BJ (cell line): Measurements from ENCODE around the gene FREY1. TPM values are rescaled to one million over a fixed set of nuclear protein-coding genes. Genes with fewer than 3 reads are reported as not detected.

Source experiments
- CTCF ChIA-PET: fragments of 350-600 bp; formaldehyde crosslinking; extraction: SDS; loops from one replicate; lab custom pipeline; 2021; ENCODE audit warnings: antibody characterized with exemption, inconsistent platforms; lab: Yijun Ruan, JAX
- POLR2A ChIA-PET: fragments of 300-600 bp; sonication (Branson Sonifier 250); formaldehyde crosslinking; extraction: SDS; loops from one replicate; lab custom pipeline; 2021; ENCODE audit warnings: antibody characterized with exemption; lab: Charles Lee
- DNase-seq: peaks from one replicate; pipeline ENCODE4 v3.0.0-alpha.2; 2011; ENCODE audit warnings: low read depth
- H3K27me3 ChIP-seq: 2 replicates; pipeline ENCODE4 v1.6.0; 2011; ENCODE audit warnings: low read length; ENCODE audit not compliant: control insufficient read depth, insufficient read depth
- H3K36me3 ChIP-seq: 2 replicates; pipeline ENCODE4 v1.5.1; 2011; ENCODE audit warnings: low read length; ENCODE audit not compliant: control insufficient read depth, insufficient read depth
- H3K4me3 ChIP-seq: 2 replicates; pipeline ENCODE4 v1.5.1; 2011; ENCODE audit warnings: low read depth, mild to moderate bottlenecking, control low read depth, low read length
- polyA plus RNA-seq: library from polyadenylated mRNA; depleted of rRNA; stranded (reverse); fragments of >200 nt; gene quantifications from 2 replicates; pipeline ENCODE4 v1.2.3, GENCODE V29; 2011
- TF ChIP-seq, protein P1 (sequence below): IDR thresholded peaks from 2 replicates; pipeline ENCODE4 v1.5.1; 2011; ENCODE audit warnings: low read depth, mild to moderate bottlenecking, control low read depth, inconsistent platforms, low read length, moderate library complexity; ENCODE audit not compliant: insufficient read depth

The FREY1 gene
- polyA plus RNA-seq, 1 experiment: 0.33 TPM

DNA sequence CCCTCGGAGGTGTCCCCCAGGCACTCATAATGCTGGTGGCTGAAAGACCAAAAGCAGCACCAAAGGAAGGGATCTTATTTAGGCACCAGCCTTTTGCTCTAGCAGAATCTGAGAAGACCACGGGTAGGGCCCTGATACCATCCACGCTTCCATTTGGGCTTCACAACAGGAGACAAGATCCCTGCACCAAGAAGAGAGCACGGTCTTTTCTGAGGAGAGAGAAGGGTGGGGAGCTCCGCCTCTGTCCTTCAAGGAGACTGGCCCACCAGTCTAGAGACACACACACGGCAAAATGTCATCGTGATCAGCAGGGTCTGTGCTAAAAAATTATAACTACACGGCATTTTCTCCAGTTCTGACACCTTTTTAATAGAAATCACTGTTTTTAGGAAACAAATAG, 25.1 kb upstream of the FREY1 start:
- ChIA-PET POLR2A (no interaction called here), CTCF (interaction anchor here (2.1 to 2.3 kb wide), 2 partner anchors 59 to 90 kb away, joined by 5 to 6 read pairs; no protein-coding TSS in a partner anchor)

DNA sequence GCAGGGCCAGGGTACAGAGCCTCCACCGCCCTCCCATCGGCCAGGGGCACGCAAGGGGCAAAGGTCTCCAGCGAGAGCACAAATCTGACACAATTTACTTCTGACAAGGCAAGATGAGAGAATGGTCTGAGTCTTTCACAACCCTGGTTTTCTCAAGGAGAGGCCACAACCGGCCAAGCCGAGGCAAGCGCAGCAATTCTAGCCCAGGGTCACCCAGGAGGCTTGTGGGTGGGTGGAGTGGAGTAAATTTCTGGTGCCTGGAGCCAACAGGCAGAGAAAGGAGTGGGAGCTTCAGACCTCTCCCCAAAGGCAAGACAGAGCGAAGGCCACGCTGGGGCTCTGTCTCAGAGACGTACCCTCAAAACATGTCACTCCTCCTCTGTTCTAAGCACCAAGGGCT, 24.7 kb upstream of the FREY1 start:
- DNase-seq: no peak
- H3K36me3 ChIP-seq: peaks cover 37% of the 10 kb centered on the region
- TF ChIP-seq, protein P1, sequence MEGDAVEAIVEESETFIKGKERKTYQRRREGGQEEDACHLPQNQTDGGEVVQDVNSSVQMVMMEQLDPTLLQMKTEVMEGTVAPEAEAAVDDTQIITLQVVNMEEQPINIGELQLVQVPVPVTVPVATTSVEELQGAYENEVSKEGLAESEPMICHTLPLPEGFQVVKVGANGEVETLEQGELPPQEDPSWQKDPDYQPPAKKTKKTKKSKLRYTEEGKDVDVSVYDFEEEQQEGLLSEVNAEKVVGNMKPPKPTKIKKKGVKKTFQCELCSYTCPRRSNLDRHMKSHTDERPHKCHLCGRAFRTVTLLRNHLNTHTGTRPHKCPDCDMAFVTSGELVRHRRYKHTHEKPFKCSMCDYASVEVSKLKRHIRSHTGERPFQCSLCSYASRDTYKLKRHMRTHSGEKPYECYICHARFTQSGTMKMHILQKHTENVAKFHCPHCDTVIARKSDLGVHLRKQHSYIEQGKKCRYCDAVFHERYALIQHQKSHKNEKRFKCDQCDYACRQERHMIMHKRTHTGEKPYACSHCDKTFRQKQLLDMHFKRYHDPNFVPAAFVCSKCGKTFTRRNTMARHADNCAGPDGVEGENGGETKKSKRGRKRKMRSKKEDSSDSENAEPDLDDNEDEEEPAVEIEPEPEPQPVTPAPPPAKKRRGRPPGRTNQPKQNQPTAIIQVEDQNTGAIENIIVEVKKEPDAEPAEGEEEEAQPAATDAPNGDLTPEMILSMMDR: no peak
- H3K27me3 ChIP-seq: no peaks in the 10 kb centered on the region
- ChIA-PET POLR2A (no interaction called here), CTCF (interaction anchor here (2.1 to 2.3 kb wide), 2 partner anchors 58 to 89 kb away, joined by 5 to 6 read pairs; no protein-coding TSS in a partner anchor)
- H3K4me3 ChIP-seq: no peak overlapping the region

More for the DNA sequence above, 25.1 kb upstream of the FREY1 start:
- Histone ChIP-seq H3K27me3 (no peaks in the 10 kb centered on the region), H3K4me3 (no peak overlapping the region), H3K36me3 (peaks cover 37% of the 10 kb centered on the region)
- DNase-seq: no peak
- TF ChIP-seq, protein P1: no peak

- TF ChIP-seq, protein P1: no peak
- no peak for DNase-seq
- 0 out of 2 replicates have a peak, but pooled peaks cover under 1% of the 10 kb centered on the region for H3K27me3 ChIP-seq
- ChIA-PET POLR2A (no interaction called here), CTCF (interaction anchor here (0.6 to 2.3 kb wide), 4 partner anchors 10 to 101 kb away, joined by 3 to 6 read pairs (median 4); no protein-coding TSS in a partner anchor)
- H3K36me3 ChIP-seq: peaks cover 34% of the 10 kb centered on the region
- no peak overlapping the region for H3K4me3 ChIP-seq
Measured at GRCh38 chr11:45930951-45931570, 24.0 kb upstream of the FREY1 start.

GRCh38 chr11:45930031-45930794, 23.1 kb upstream of the FREY1 start:
- TF ChIP-seq, protein P1: no peak
- Histone ChIP-seq H3K4me3 (no peak overlapping the region), H3K27me3 (peaks cover 3% of the 10 kb centered on the region; the same call in 1 of the 2 replicates), H3K36me3 (peaks cover 28% of the 10 kb centered on the region)
- DNase-seq: no peak
- ChIA-PET POLR2A (interaction anchor here (0.7 kb wide), 2 partner anchors 118 to 310 kb away, joined by 4 to 13 read pairs; no protein-coding TSS in a partner anchor), CTCF (interaction anchor here (0.6 to 2.3 kb wide), 5 partner anchors 9 to 100 kb away, joined by 3 to 5 read pairs (median 3); no protein-coding TSS in a partner anchor)
